ENCODE data around the gene KRTAP4-8.
"Not testable (repeated sequence)": the region's sequence is repeated elsewhere in the genome, so short reads cannot be mapped to it uniquely, and the experiment has no call there.

KRTAP4-8 gene

DNA sequence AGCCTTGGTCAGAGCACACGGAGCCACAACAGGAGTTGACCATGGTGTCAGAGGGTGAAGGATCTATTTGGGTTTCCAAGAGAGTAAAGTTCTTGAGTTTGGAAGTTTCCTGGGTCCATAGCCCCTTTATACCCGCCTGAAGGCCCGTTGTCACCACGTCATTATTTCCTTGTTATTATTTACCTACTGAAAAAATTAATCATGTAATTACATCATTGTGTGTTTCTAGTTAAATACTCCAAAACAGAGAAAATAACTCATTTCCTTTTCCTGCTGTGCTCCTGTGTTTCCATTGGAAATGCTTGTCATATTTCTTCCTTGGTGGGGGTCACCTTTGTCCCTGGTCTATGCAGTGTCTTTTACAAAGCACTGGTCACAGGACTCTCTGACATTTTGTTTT is at the start of gene KRTAP4-8:
Gene KRTAP4-8 (minus strand): TSS at position 101 of the 400 bp plus-strand sequence. CDS start 58 bp downstream, at position 43.
- Mint-ChIP-seq H3K27ac (no peak within 1 kb of the TSS), H3K4me3 (no peak within 1 kb of the TSS), H3K36me3 (no peaks in the 10 kb centered on the region), H3K4me1 (no peaks in the 10 kb centered on the region), H3K9me3 (no peaks in the 10 kb centered on the region)
- DNase-seq (ENCODE audit: low spot score in 2 of 2) (no peak), ATAC-seq (no peak)

DNA sequence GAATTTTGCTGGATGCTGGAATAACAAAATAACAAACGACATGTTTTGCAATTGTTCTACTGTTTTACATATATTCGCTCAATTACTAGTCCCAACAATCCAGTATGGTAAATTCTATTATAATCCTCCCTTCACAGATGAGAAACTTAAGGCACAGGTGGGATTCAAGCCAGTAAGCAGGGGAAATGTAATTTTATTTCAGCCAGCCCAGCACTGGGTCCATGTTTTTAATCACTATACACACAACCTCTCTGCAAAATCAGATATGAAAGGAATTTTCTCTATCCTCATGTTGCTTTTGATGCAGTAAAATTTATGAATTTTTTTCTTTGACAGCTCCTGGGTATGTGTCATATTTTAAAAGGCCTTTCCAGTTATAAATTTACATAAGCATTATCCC is 47.3 kb upstream of the KRTAP4-8 start:
- ATAC-seq (no peak), DNase-seq (ENCODE audit: low spot score in 2 of 2) (no peak)
- no peaks in the 10 kb centered on the region for H3K4me1 Mint-ChIP-seq
- no peaks in the 10 kb centered on the region for H3K36me3 Mint-ChIP-seq
- H3K27ac Mint-ChIP-seq = no peak overlapping the region
- no peak overlapping the region for H3K4me3 Mint-ChIP-seq
- peaks cover 8% of the 10 kb centered on the region for H3K9me3 Mint-ChIP-seq

DNA sequence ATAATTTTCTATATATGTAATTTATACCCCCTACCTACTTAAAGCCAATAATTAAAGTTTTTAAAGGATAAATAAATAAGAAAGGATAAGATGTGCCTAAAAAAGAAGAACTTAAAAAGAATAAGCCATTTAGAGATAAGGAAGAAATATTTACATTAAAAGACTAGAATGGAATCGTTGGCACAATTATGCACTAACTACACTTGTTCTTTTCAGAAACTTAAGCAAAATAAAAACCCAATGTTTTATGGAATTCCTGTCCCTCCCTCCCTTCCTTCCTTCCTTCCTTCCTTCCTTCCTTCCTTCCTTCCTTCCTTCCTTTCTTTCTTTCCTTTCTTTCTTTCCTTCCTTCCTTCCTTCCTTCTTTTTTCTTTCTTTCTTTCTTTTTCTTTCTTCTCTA is 46.9 kb upstream of the KRTAP4-8 start:
- DNase-seq (ENCODE audit: low spot score in 2 of 2) (no peak), ATAC-seq (no peak)
- Mint-ChIP-seq H3K4me1 (no peaks in the 10 kb centered on the region), H3K4me3 (no peak overlapping the region), H3K27ac (no peak overlapping the region), H3K9me3 (peaks cover 8% of the 10 kb centered on the region), H3K36me3 (no peaks in the 10 kb centered on the region)

DNA sequence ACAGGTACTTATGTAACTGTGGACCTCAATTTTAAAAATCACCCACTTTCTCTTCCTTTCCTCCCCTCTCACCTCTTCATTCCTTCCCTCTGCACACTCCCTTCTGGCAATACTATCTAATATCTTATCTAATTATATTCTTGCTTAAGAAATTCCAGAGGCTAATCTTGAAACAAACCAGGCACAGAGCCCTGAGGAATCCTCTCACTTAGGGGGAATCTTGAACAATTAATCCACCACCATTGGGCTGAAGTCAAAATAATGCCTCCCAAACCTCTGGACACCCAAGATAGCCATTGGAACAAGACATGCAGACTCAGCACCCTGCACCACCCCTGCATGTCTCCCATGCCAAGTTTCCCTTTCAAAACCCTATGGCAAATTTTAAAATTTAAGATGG is 43.4 kb upstream of the KRTAP4-8 start:
- peaks cover 11% of the 10 kb centered on the region for H3K9me3 Mint-ChIP-seq
- no peak overlapping the region for H3K4me3 Mint-ChIP-seq
- no peaks in the 10 kb centered on the region for H3K36me3 Mint-ChIP-seq
- DNase-seq (ENCODE audit: low spot score in 2 of 2) = no peak
- H3K4me1 Mint-ChIP-seq = no peaks in the 10 kb centered on the region
- H3K27ac Mint-ChIP-seq = no peak overlapping the region
- ATAC-seq = no peak

DNA sequence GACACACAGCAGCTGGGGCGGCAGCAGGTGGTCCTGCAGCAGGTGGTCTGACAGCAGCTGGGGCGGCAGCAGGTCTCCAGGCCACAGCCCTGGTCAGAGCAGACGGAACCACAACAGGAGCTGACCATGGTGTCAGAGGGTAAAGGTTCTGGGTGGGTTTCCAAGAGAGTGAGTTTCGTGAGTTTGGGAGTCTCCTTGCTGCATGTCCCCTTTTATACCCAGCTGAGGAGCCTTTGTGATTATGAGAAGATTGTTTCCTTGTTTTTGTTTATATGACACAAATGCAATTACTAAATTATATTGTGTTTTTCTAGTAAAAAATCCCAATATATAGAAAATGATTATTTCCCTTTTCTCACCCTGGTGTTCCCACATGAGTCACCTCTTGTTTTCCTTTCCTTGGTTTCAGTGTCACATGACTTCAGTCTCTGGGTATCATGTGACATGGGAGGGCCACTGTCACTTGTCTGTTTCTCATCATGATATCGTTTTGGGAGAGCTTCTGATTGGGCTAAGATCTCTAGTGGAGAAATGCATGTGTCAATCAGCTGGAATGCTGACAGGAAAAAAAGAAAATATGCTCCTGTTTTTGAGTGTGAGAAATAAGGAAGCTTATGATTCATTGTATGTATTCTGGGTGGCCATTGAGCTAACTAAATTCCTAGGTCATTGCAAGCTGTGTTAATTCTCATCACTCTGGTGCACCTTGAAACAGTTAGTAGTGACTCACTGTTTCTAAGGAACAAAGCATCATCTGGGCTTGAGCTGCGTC is 42.6 kb upstream of the KRTAP4-8 start, which contains the start of gene KRTAP4-6:
Gene KRTAP4-6 (minus strand): TSS at position 185 of the 772 bp plus-strand sequence. CDS start 57 bp downstream, at position 128.
- ATAC-seq (no peak), DNase-seq (ENCODE audit: low spot score in 2 of 2) (no peak)
- H3K4me1 Mint-ChIP-seq = no peaks in the 10 kb centered on the region
- no peak within 1 kb of the TSS for H3K4me3 Mint-ChIP-seq
- no peak within 1 kb of the TSS for H3K27ac Mint-ChIP-seq
- H3K9me3 Mint-ChIP-seq = peaks cover 11% of the 10 kb centered on the region
- no peaks in the 10 kb centered on the region for H3K36me3 Mint-ChIP-seq

DNA sequence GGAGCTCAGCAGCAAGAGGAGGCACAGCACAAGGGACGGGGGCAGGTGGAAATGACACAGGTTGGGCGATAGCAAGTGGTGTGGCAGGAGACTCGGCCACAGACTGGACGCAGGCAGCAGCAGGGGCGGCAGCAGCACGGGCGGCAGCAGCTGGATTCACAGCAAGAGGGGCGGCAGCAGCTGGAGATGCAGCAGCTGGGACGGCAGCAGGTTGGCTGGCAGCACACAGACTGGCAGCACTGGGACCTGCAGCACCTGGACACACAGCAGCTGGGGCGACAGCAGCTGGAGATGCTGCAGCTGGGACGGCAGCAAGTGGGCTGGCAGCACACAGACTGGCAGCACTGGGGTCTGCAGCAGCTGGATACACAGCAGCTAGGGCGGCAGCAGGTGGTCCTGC is 41.9 kb upstream of the KRTAP4-8 start:
- peaks cover 11% of the 10 kb centered on the region for H3K9me3 Mint-ChIP-seq
- H3K4me1 Mint-ChIP-seq = not testable (repeated sequence)

DNA sequence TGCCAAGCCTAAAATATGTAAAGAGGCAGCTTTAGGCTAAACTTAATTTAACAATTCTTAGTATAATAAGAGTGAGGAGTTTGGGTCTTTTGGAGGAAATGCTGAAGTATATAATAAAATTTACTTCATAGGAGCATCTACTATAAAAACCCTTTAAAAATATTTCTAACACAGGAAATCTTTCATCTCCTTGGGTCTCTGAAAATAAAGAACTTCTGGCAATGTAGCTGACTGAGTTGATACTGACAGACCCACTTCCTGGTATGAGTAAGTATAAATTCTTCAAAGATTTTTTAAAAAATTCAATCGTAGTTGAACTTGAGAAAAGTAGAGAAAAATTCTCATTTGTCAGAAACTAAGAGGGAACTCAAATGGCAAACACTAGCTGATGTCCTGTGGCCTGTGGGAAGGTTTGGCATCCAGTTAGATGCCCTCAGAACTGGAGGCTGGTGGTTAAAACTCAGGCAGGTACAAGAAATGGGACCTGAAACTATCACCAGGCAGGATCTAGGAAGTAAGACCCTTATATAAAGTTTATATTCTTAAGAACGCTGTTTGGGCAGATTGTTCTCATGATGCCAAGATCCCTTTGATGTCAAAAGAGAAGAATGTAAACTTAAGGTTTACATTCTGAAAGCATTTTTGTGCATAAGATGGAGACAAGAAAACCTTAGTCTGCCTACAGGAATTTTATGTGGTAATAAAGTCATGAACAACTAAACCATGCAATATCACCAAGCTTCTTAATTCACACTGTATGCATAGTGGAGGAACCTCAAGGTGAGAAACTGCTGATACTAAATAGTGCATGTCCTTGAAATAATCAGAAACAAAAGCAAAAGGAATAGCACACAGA is 36.2 kb upstream of the KRTAP4-8 start:
- ATAC-seq (no peak), DNase-seq (ENCODE audit: low spot score in 2 of 2) (no peak)
- H3K36me3 Mint-ChIP-seq = no peaks in the 10 kb centered on the region
- no peaks in the 10 kb centered on the region for H3K9me3 Mint-ChIP-seq
- peak overlapping the region; percentile 29 for H3K27ac Mint-ChIP-seq
- H3K4me3 Mint-ChIP-seq = no peak overlapping the region
- H3K4me1 Mint-ChIP-seq = peaks cover 9% of the 10 kb centered on the region

More for the DNA sequence above, 41.9 kb upstream of the KRTAP4-8 start:
- H3K36me3 Mint-ChIP-seq; ATAC-seq; H3K4me3 Mint-ChIP-seq; H3K27ac Mint-ChIP-seq; DNase-seq (ENCODE audit: low spot score in 2 of 2): not testable (repeated sequence)

DNA sequence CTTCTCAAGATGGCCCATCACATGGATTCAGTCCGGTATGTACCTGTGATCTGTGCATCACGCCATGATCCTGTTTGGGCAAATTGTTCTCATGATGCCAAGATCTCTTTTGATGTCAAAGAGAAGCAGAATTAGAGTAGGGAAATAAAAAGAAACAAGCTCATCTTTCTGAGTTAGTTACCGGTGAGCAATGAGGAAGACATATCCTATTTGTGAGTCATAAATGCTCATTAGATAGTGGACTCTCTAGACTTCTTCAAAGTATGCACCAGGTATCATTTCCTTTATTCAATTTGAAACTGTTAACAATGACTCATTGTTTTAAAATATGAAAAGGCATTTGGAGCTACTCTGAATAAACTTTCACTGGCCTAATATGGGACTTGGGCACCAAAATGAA is 34.0 kb upstream of the KRTAP4-8 start:
- H3K27ac Mint-ChIP-seq = no peak overlapping the region
- ATAC-seq = peak; percentile 62
- DNase-seq (ENCODE audit: low spot score in 2 of 2) = no peak
- peaks cover 9% of the 10 kb centered on the region for H3K4me1 Mint-ChIP-seq
- H3K4me3 Mint-ChIP-seq = no peak overlapping the region
- H3K9me3 Mint-ChIP-seq = no peaks in the 10 kb centered on the region
- H3K36me3 Mint-ChIP-seq = no peaks in the 10 kb centered on the region

DNA sequence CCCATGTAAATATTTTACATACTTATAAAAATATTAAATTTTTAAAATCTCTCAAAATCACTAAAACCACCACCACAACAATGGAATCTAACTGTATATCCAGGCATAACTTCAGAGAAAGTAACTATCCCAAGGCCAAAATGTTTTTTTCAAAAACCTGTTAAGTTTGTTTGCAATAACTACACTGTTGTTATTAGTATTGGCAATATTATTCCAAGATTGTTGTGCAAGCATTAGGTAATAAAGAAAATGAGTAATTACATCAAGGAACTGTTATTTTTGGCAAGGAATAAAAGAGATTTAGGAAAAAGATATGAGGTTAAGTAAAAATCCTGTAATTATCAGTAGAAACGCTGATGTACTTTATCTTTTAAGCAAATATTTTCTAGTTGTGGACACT is 29.4 kb upstream of the KRTAP4-8 start:
- ATAC-seq = no peak

DNA sequence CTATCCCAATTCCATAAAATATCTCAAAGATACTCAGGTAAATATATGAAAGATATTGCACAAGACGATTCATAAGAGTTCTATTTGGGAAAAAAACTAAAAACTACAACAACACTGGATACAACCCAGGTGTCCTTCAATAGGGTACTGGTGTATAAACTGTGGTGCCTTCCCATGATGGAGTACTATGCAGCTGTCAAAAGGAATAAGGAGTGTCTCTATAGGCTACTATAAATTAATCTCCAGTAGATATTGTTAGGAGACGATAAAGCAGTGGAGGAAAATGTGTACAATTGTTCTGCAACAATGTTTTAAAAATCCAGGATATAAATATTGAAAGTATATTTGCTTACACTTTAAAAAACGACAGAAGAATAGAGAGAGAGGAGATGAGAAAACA is 28.5 kb upstream of the KRTAP4-8 start:
- Mint-ChIP-seq H3K36me3 (no peaks in the 10 kb centered on the region), H3K9me3 (no peaks in the 10 kb centered on the region), H3K27ac (no peak overlapping the region), H3K4me3 (no peak overlapping the region), H3K4me1 (peaks cover 16% of the 10 kb centered on the region)
- DNase-seq (ENCODE audit: low spot score in 2 of 2) = no peak
- no peak for ATAC-seq

More for the DNA sequence above, 29.4 kb upstream of the KRTAP4-8 start:
- DNase-seq (ENCODE audit: low spot score in 2 of 2) = no peak
- Mint-ChIP-seq H3K4me3 (no peak overlapping the region), H3K27ac (no peak overlapping the region), H3K4me1 (peaks cover 24% of the 10 kb centered on the region), H3K36me3 (no peaks in the 10 kb centered on the region), H3K9me3 (no peaks in the 10 kb centered on the region)

DNA sequence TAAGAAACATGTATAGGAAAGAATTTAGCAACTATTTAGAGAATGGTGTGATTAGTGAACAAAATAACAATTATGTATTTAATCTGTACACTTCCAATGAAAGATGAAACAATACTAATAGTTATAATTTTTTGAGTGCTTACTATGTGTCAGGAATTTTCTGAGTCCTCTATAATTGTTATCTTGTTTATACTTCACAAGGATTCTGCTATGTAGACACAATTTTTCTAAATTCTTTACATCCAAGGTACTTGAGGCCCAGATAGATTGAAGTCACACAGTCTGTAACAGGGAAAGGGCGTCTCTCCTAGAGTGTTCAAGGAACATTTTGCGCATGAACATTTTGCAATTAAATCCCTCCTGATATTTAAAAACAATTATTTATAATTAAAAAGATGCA is 27.1 kb upstream of the KRTAP4-8 start:
- ATAC-seq = no peak
- Mint-ChIP-seq H3K4me1 (peaks cover 23% of the 10 kb centered on the region), H3K4me3 (no peak overlapping the region), H3K36me3 (no peaks in the 10 kb centered on the region), H3K27ac (no peak overlapping the region), H3K9me3 (no peaks in the 10 kb centered on the region)
- no peak for DNase-seq (ENCODE audit: low spot score in 2 of 2)

DNA sequence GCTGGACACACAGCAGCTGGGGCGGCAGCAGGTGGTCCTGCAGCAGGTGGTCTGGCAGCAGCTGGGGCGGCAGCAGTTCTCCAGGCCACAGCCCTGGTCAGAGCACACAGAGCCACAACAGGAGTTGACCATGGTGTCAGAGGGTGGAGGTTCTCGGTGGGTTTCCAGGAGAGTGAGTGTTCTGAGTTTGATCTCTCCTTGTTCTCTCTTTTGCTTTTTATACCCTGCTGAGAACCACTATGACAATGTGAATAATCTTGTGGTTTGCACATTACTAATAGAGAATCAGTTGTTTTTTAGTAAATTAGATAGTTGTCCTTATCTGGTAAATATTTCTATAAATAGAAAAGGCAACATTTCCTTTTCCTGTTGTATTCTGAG is 26.0 kb upstream of the KRTAP4-8 start, which contains the start of gene KRTAP4-12:
Gene KRTAP4-12 (minus strand): TSS at position 192 of the 381 bp plus-strand sequence. CDS start 60 bp downstream, at position 132.
- H3K27ac Mint-ChIP-seq; H3K4me3 Mint-ChIP-seq; H3K36me3 Mint-ChIP-seq; H3K9me3 Mint-ChIP-seq; DNase-seq (ENCODE audit: low spot score in 2 of 2): not testable (repeated sequence)
- peaks cover 26% of the 10 kb centered on the region for H3K4me1 Mint-ChIP-seq
- peak; percentile 54 for ATAC-seq

DNA sequence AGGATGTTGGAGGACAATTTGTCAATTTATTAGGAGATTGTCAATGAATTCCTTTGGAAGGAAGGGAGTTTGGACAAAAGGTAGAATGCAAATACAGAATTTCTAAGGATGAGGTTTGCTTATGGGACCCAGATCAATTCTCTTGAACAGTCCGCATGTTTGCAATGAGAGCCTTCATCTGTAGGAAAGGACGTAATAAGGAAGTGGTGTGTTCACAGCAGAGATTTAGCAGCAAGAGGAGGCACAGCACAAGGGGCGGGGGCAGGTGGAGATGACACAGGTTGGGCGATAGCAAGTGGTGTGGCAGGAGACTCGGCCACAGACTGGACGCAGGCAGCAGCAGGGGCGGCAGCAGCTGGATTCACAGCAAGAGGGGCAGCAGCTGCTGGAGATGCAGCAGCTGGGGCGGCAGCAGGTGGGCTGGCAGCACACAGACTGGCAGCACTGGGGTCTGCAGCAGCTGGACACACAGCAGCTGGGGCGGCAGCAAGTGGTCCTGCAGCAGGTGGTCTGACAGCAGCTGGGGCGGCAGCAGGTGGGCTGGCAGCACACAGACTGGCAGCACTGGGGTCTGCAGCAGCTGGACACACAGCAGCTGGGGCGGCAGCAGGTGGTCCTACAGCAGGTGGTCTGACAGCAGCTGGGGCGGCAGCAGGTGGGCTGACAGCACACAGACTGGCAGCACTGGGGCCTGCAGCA is 25.5 kb upstream of the KRTAP4-8 start:
- DNase-seq (ENCODE audit: low spot score in 2 of 2); H3K36me3 Mint-ChIP-seq; H3K4me3 Mint-ChIP-seq; H3K27ac Mint-ChIP-seq; ATAC-seq; H3K9me3 Mint-ChIP-seq: not testable (repeated sequence)
- peaks cover 26% of the 10 kb centered on the region for H3K4me1 Mint-ChIP-seq

DNA sequence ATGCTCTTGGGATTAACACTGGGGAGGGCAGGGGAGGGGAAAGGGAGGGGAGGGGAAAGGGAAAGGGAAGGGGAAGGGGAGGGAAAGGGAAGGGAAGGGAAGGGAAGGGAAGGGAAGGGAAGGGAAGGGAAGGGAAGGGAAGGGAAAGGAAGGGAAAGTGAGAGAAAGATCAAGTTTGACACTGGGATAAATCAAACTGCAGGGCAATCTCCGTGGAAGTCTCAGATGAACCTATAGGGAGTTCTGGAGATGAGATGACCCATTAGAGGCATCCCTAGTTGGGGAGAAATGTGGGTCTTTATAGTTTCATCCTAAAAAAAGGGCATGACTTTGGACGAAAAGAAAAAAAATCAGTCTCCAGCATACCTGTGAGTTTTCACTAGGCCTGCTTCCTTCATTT is 23.8 kb upstream of the KRTAP4-8 start:
- DNase-seq (ENCODE audit: low spot score in 2 of 2) = no peak
- H3K4me1 Mint-ChIP-seq = peaks cover 32% of the 10 kb centered on the region
- no peak overlapping the region for H3K4me3 Mint-ChIP-seq
- no peaks in the 10 kb centered on the region for H3K9me3 Mint-ChIP-seq
- no peak for ATAC-seq
- no peaks in the 10 kb centered on the region for H3K36me3 Mint-ChIP-seq
- no peak overlapping the region for H3K27ac Mint-ChIP-seq
